ENCODE results near the gene BRF1. TPM values are rescaled to one million over a fixed set of nuclear protein-coding genes. Genes with fewer than 3 reads are reported as not detected.
"Not testable (repeated sequence)": the region's sequence is repeated elsewhere in the genome, so short reads cannot be mapped to it uniquely, and the experiment has no call there.

BRF1 gene
- total and polyA plus RNA-seq, 3 donors from 2014 or later = 30.3 to 112 (median 95.3) TPM

DNA sequence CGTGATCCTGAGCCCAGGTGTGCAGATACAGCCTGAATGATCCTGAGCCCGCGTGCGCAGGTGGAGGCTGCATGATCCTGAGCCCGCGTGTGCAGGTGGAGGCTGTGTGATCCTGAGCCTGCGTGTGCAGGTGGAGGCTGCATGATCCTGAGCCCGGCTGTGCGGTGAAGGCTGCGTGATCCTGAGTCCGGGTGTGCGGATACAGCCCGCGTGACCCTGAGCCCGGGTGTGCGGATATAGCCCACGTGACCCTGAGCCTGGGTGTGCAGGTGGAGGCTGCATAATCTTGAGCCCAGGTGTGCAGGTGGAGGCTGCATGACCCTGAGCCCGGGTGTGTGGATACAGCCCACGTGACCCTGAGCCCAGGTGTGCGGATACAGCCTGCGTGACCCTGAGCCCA is 20.3 kb downstream of the BRF1 start:
- no peak for TF ChIP-seq POLR2A (IDR thresholded peaks at IDR 0.05)
- TF ChIP-seq, protein P1, sequence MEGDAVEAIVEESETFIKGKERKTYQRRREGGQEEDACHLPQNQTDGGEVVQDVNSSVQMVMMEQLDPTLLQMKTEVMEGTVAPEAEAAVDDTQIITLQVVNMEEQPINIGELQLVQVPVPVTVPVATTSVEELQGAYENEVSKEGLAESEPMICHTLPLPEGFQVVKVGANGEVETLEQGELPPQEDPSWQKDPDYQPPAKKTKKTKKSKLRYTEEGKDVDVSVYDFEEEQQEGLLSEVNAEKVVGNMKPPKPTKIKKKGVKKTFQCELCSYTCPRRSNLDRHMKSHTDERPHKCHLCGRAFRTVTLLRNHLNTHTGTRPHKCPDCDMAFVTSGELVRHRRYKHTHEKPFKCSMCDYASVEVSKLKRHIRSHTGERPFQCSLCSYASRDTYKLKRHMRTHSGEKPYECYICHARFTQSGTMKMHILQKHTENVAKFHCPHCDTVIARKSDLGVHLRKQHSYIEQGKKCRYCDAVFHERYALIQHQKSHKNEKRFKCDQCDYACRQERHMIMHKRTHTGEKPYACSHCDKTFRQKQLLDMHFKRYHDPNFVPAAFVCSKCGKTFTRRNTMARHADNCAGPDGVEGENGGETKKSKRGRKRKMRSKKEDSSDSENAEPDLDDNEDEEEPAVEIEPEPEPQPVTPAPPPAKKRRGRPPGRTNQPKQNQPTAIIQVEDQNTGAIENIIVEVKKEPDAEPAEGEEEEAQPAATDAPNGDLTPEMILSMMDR (IDR thresholded peaks at IDR 0.05) = no peak
- Histone ChIP-seq H3K4me3 (no peak overlapping the region), H3K36me3 (ENCODE audit: low read depth, missing control alignments) (no peaks in the 10 kb centered on the region), H3K27me3 (no peaks in the 10 kb centered on the region), H3K27ac (no peak overlapping the region), H3K9me3 (no peaks in the 10 kb centered on the region), H3K4me1 (no peaks in the 10 kb centered on the region)
- no peak for DNase-seq
- 93 to 100% methylated on average over 7 to 21 of the region's 21 CpGs for WGBS, 2 donors
- intact Hi-C loops (cut with DNase I; ENCODE audit: low total_unique reads) = loop anchor here (10.0 kb wide), 1 partner anchor 76 kb away; no protein-coding TSS in a partner anchor

DNA sequence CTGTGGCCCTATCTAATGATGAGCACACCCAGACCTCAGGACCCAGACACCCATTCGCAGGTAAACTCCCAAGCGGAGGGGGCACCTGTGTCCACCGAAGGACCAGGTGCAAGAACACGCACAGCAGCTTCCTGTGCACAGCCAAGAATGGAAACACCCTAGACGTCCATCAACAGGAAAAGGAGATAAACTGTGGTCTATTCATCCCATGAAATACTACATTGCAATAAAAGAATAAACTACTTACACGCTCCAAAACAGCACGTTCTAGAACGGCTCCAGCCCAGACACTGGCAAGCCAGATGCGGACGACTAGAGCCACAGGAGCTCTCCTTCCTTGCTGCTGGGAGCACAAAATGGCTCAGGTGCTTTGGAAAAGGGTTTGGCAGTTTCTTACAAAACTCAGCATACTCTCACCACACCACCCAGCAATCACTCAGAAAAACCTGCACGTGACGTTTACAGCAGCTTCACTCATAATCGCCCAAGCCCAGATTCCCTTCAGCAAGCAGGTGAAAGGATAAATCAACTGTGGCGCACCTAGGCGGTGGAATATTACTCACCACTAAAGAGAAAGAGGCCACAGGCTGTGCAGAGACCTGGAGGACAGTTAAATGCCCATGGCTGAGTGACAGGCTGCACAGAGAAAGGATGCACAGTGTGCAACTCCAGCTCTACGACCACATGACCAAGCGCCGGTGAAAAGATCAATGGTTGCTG is 21.0 kb downstream of the BRF1 start:
- WGBS, 2 donors = 92% methylated on average over 18 of the region's 18 CpGs
- H3K27me3 ChIP-seq = no peaks in the 10 kb centered on the region
- H3K36me3 ChIP-seq (ENCODE audit: low read depth, missing control alignments) = no peaks in the 10 kb centered on the region
- TF ChIP-seq POLR2A (IDR thresholded peaks at IDR 0.05) = no peak
- TF ChIP-seq, protein P1 (IDR thresholded peaks at IDR 0.05) = no peak
- H3K9me3 ChIP-seq = no peaks in the 10 kb centered on the region
- no peak for DNase-seq
- intact Hi-C loops (cut with DNase I; ENCODE audit: low total_unique reads) = loop anchor here (10.0 kb wide), 1 partner anchor 75 kb away; no protein-coding TSS in a partner anchor
- no peak overlapping the region for H3K4me3 ChIP-seq
- H3K27ac ChIP-seq = no peak overlapping the region
- no peaks in the 10 kb centered on the region for H3K4me1 ChIP-seq

DNA sequence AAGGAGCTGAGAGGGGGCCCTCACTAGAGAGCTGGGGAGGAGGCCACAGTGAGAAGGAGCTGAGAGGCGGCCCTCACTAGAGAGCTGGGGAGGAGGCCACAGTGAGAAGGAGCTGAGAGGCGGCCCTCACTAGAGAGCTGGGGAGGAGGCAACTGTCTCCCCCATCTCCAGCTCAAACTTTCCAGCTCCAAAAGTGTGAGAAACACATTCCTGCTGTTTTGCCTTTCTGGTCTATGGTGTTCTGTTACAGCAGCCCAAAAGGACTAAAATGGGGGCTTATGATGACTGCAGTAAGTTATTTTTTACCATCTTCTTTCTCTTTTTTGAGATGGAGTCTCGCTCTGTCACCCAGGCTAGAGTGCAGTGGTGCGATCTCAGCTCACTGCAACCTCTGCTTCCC is 23.4 kb downstream of the BRF1 start:
- intact Hi-C loops (cut with DNase I; ENCODE audit: low total_unique reads); DNase-seq: not testable (repeated sequence)

DNA sequence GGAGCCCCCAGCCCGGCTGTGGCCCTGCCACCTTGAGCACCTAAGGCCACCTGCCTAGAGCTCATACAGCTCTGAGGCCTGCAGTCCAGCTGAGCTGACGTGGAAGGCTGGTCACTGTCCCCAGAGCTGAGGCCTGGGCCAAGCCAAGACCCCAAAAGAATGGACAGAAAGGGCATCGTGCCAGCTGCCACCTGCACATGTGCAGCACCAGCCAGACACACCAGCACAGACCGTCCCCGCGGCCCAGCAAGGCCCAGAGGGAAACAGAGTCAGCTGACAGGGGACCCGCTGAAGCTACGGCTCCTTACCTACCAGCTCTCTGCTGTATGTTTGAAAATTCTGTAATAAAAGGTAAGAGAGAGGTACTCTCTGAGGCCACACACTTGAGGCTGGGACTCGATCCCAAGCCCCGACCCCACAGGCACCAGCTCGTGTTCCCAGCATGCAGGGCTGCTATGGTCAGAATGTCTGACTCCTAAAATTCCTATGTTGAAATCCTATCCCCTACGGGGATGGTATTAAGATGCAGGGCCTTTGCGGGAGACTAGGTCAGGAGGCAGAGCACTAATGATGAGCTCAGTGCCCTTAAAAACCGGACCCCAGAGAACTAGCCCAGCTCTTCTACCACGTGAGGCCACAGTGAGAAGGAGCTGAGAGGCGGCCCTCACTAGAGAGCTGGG is 25.4 kb downstream of the BRF1 start:
- intact Hi-C loops (cut with DNase I; ENCODE audit: low total_unique reads) = no loop called here
- WGBS, 2 donors = 54 to 68% methylated on average over 12 to 16 of the region's 16 CpGs
- TF ChIP-seq, protein P1 (IDR thresholded peaks at IDR 0.05) = no peak
- no peak for TF ChIP-seq POLR2A (IDR thresholded peaks at IDR 0.05)

More for the DNA sequence above, 23.4 kb downstream of the BRF1 start:
- H3K27me3 ChIP-seq; H3K4me1 ChIP-seq; H3K4me3 ChIP-seq; H3K9me3 ChIP-seq; H3K27ac ChIP-seq; H3K36me3 ChIP-seq (ENCODE audit: low read depth, missing control alignments): not testable (repeated sequence)
- WGBS, 2 donors = 66 to 84% methylated on average over 3 to 4 of the region's 4 CpGs

DNA sequence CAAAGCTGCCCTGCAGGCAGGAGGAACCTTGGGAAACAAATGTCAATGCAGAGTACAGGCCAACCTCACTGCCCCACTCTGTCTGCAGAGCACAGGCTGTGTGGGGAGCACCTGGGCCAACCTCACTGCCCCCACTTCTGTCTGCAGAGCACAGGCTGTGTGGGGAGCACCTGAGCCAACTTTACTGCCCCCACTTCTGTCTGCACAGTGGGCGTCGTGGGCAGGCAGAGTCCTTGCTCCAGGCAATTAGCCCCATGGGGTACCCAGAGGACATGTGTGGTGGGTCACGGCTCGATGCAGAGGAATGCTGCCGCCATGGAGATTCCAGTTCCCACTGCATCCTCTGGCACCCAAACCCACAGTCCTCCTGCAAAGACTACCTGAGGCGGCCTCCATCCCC is 26.2 kb downstream of the BRF1 start:
- no peak for DNase-seq
- intact Hi-C loops (cut with DNase I; ENCODE audit: low total_unique reads) = no loop called here
- no peaks in the 10 kb centered on the region for H3K9me3 ChIP-seq
- no peaks in the 10 kb centered on the region for H3K4me1 ChIP-seq
- H3K4me3 ChIP-seq = no peak overlapping the region
- H3K36me3 ChIP-seq (ENCODE audit: low read depth, missing control alignments) = no peaks in the 10 kb centered on the region
- WGBS, 2 donors = 90 to 95% methylated on average over 6 of the region's 6 CpGs
- TF ChIP-seq, protein P1 (IDR thresholded peaks at IDR 0.05) = no peak
- TF ChIP-seq POLR2A (IDR thresholded peaks at IDR 0.05) = no peak
- H3K27me3 ChIP-seq = no peaks in the 10 kb centered on the region
- H3K27ac ChIP-seq = no peak overlapping the region

More for the DNA sequence above, 25.4 kb downstream of the BRF1 start:
- no peak overlapping the region for H3K27ac ChIP-seq
- no peak overlapping the region for H3K4me3 ChIP-seq
- H3K36me3 ChIP-seq (ENCODE audit: low read depth, missing control alignments) = no peaks in the 10 kb centered on the region
- no peaks in the 10 kb centered on the region for H3K27me3 ChIP-seq
- peak; percentile 18 for DNase-seq
- no peaks in the 10 kb centered on the region for H3K9me3 ChIP-seq
- no peaks in the 10 kb centered on the region for H3K4me1 ChIP-seq

All from testis (tissue), 3 donors.